Upper lobe of right lung (tissue), 1 donor: ENCODE data around the gene CTSD. TPM values are rescaled to one million over a fixed set of nuclear protein-coding genes. Genes with fewer than 3 reads are reported as not detected.

Source experiments
- ATAC-seq: fragments of 200-7000 bp; cut with Tn5 transposase; one replicate; pipeline ENCODE4 v1.9.1; 2020; ENCODE audit warnings: mild to moderate bottlenecking, moderate library complexity
- DNase-seq: peaks from one replicate; pipeline ENCODE4 v3.0.0-alpha.2; 2020
- H3K27ac ChIP-seq: fragments of 200-600 bp; one replicate; pipeline ENCODE4 v1.8.0; 2022
- H3K27me3 ChIP-seq: fragments of 200-600 bp; one replicate; pipeline ENCODE4 v1.8.0; 2022; ENCODE audit warnings: mild to moderate bottlenecking
- H3K36me3 ChIP-seq: fragments of 200-600 bp; one replicate; pipeline ENCODE4 v1.8.0; 2022
- H3K4me1 ChIP-seq: fragments of 200-600 bp; one replicate; pipeline ENCODE4 v1.8.0; 2022
- H3K4me3 ChIP-seq: fragments of 200-600 bp; one replicate; pipeline ENCODE4 v1.8.0; 2022; ENCODE audit warnings: mild to moderate bottlenecking
- H3K9me3 ChIP-seq: fragments of 200-600 bp; one replicate; pipeline ENCODE4 v1.8.0; 2022
- CTCF ChIP-seq: fragments of 200-600 bp; IDR thresholded peaks from one replicate; pipeline ENCODE4 v1.8.0; 2022; ENCODE audit warnings: antibody characterized with exemption
- intact Hi-C: fragments of 100-400 bp; cut with DNase I; formaldehyde crosslinking; loops from one replicate; pipeline ENCODE4 v1.11.0; 2022
- total RNA-seq: library from RNA; stranded (reverse); fragmentation: NEBNext Ultra II Directional; extraction: Animal tissue kit (Norgen Biotek cat#: 25700); gene quantifications from one replicate; pipeline ENCODE4 v1.2.1, GENCODE V29; 2021
- donor health status: DM: no; HTN: yes; CAD: no; lungs with severe emphysema.

Gene CTSD
- total RNA-seq, 1 donor from 2014 or later, result 2,038 TPM

DNA sequence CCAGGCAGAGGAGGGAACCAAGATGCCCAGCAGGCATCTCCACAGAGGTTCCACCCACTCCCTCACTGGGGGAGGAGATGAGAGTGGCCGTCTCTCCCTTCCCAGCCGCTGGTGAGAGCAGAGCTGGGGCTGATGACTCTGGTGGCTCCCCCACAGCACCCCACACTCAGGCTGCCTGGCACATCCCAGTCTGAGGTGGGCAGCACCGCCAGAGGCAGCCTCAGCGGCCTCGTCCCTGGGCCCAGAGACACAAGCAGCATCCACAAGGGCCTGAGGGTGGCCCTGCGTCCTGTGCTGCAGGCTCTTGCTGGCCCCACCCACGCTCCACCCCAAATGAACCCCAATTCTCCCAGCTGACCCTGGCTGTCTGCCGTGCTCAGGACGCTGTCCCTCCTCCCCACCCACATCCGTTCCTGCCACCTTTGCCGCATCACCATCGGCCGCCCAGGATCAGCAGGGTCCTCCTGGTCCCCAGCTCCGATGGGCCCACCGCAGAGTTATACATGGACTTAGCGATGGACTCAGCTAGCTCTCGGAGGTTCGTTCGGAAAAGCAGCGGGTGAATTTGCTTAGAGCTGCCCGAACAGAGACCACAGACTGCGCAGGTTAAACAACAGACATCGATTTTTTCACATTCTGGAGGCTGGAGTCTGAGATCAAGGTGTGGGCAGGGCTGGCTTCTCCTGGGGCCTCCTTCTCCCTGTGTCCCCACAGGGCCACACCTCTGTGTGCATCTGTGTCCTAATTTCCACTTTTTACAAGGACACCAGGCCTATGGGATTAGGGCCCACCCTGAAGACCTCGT is 20.2 kb upstream of the CTSD start:
- Histone ChIP-seq H3K4me3 (no peak overlapping the region), H3K9me3 (no peaks in the 10 kb centered on the region), H3K4me1 (no peaks in the 10 kb centered on the region), H3K27ac (peak overlapping the region; percentile 83), H3K27me3 (no peaks in the 10 kb centered on the region), H3K36me3 (no peaks in the 10 kb centered on the region)
- intact Hi-C loops, result no loop called here
- no peak for TF ChIP-seq CTCF
- DNase-seq (no peak), ATAC-seq (no peak)

GRCh38 chr11:1782831-1783724 is 19.4 kb upstream of the CTSD start:
- TF ChIP-seq CTCF, result no peak
- ATAC-seq (peak; percentile 57), DNase-seq (no peak)
- no peak overlapping the region for H3K4me3 ChIP-seq
- no peaks in the 10 kb centered on the region for H3K36me3 ChIP-seq
- no peaks in the 10 kb centered on the region for H3K4me1 ChIP-seq
- no peaks in the 10 kb centered on the region for H3K9me3 ChIP-seq
- H3K27me3 ChIP-seq, result no peaks in the 10 kb centered on the region
- peak overlapping the region; percentile 83 for H3K27ac ChIP-seq
- intact Hi-C loops, result no loop called here

DNA sequence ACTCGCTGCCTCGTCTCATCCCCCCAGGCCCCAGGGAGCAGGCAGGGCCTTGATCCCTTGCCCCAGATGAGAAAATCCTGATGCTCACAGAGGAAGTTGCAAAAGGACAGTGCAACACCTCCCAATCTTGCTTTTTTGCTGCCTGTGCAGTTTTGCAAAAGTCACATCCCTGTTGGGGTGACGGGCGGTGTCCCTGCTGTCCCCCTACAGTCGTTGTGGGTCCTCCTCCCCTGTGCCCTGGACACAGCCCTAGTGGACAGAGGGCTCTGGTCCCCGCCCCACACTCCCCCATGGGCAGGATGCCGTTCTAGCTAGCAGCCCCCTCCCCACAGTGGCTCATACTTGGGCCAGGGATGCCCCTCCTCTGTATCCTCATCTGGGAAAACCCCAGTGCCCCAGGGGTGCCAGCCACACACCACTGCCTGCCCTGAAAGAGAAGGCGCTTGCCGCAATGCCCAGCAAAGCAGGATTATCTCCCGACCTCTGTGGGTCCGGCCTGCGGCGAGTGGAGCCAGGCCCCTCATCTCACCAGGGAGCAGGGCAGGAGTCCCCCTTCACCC is 18.4 kb upstream of the CTSD start:
- Histone ChIP-seq H3K9me3 (no peaks in the 10 kb centered on the region), H3K36me3 (no peaks in the 10 kb centered on the region), H3K27me3 (no peaks in the 10 kb centered on the region), H3K27ac (peak overlapping the region; percentile 83), H3K4me1 (no peaks in the 10 kb centered on the region), H3K4me3 (no peak overlapping the region)
- TF ChIP-seq CTCF, result no peak
- DNase-seq (no peak), ATAC-seq (peak; percentile 46)
- intact Hi-C loops, result no loop called here

GRCh38 chr11:1781593-1781975 is 17.9 kb upstream of the CTSD start:
- intact Hi-C loops, result no loop called here
- Histone ChIP-seq H3K36me3 (no peaks in the 10 kb centered on the region), H3K4me3 (no peak overlapping the region), H3K9me3 (no peaks in the 10 kb centered on the region), H3K4me1 (no peaks in the 10 kb centered on the region), H3K27ac (peak overlapping the region; percentile 83), H3K27me3 (no peaks in the 10 kb centered on the region)
- DNase-seq, result no peak
- ATAC-seq, result no peak
- no peak for TF ChIP-seq CTCF

- Histone ChIP-seq H3K36me3 (no peaks in the 10 kb centered on the region), H3K4me1 (no peaks in the 10 kb centered on the region), H3K9me3 (no peaks in the 10 kb centered on the region), H3K4me3 (no peak overlapping the region), H3K27me3 (no peaks in the 10 kb centered on the region), H3K27ac (peak overlapping the region; percentile 83)
- no peak for TF ChIP-seq CTCF
- DNase-seq, result peak; percentile 86
- peak; percentile 70 for ATAC-seq
- intact Hi-C loops, result no loop called here
These were observed 17.2 kb upstream of the CTSD start for GRCh38 chr11:1780700-1781592.
